Measurements from ENCODE around the gene ATP1B2.
"Not testable (repeated sequence)": the region's sequence is repeated elsewhere in the genome, so short reads cannot be mapped to it uniquely, and the experiment has no call there.

Gene ATP1B2, protein sequence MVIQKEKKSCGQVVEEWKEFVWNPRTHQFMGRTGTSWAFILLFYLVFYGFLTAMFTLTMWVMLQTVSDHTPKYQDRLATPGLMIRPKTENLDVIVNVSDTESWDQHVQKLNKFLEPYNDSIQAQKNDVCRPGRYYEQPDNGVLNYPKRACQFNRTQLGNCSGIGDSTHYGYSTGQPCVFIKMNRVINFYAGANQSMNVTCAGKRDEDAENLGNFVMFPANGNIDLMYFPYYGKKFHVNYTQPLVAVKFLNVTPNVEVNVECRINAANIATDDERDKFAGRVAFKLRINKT

DNA sequence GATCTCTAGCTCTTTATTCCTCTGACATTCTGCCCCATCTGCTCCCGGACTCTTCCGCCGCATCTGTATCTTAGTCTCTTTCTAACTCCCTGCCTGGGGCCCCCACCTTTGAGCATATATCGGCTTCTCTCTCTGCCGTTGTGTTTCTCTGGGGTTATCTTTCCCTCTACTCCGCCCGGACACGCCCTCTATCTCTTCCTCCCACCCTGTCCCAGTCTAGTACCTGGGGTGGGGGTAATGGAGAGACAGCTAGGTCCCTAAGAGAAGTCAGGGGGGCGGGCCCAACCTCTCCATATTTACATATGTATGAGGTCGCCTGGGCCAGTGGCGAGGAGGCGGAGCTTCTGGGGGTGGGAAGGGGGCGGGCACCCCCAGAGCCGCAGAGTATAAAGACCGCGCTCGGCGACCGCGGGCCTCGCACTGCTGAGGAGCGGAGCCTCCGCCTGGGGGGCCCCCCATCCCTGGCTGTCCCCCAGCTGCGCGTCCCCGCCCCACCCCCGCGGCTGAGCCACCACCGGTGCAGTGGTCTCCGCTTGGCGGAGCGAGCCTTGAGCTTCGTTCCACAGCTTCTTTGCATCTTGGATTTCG lies at the start of gene ATP1B2:
Gene ATP1B2 (plus strand): TSS at position 418 of the 588 bp plus-strand sequence. CDS start 593 bp downstream, outside the sequence.
- DNase-seq (ENCODE audit: low spot score) = peak; percentile 95

DNA sequence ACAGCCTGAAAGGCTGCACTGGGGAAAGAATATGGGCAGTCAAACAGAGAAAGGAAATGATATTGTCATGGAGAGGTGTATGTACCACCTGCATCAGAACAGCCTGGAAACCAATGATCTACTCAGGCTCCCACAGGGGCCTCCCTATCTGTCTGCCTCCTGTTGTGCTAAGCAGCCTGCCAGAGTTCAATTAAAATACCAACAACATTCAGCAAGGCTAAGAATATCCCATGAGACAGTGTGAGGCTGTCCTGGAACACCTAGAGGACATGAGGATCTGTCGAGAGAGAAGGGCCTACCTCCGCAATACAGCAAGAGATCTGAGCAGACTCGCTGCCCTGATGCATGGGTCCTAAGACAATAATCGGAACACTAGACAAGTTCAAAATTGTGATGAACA lies 44.4 kb upstream of the ATP1B2 start:
- DNase-seq (ENCODE audit: low spot score) = no peak

DNA sequence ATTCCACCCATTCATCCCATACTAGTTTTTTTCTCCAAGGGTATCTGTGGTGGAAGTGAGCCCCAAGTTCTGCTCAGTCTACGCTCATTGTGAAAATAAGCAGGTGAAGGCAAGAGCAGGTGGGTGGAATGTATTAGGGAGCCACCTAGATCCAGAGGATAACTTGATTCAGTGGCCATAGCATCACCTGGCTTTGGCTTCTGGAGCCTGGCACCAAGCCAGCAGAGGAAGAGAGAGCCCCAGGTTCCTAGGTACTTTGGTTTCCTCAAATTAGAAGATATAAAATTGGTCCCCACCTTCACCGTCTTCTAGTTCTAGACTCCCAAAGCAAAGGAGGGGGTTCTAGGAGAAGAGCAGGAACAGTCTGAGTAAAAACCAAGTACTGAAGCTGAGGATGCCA lies 40.1 kb upstream of the ATP1B2 start:
- no peak for DNase-seq (ENCODE audit: low spot score)

DNA sequence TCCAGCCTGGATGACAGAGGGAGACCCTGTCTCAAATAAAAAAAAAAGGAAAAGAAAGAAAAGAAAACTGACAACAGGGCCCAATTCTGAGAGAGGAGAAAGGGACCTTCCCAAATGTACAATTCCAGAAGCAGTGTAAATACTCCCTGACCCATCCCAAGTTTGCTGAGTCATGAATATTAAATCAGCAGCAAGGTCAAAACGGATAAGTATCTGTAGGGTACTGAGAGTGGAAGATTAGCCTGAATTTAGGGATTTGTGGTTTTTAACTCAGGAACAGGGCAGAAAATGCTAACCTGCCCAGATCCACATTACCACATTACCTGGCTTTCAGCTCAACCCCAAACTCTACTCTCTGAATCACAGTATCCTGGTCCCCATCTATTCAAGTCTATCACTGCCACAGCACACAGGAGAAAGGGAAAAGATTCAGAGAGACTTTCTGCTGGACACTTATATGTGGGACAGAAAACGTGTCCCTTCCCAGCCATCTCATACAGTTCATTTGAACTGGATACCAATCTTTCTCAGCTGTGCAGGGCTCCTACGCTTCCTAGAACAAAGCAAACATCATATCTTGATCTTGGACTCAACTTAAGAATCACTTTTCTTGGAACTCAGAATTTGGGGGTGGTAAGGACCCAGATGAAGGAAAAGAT lies 39.0 kb upstream of the ATP1B2 start:
- DNase-seq (ENCODE audit: low spot score) = no peak

DNA sequence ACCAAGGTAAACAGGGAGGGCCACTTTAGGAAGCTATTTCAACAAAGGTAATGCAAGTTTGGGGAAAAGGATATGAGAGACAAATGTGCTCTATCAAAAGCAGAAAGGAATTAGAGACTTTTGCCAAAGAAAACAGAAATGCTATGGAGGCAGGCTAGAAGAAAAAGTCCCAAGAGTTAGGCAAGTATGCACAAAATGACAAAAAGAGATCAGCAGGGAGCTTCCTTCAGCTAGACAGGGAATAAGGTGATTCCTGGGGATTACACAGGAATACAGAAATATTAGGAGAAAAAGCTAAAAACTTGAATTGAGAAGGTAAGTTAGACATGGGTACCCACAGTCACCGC lies 38.5 kb upstream of the ATP1B2 start:
- DNase-seq (ENCODE audit: low spot score) = no peak

DNA sequence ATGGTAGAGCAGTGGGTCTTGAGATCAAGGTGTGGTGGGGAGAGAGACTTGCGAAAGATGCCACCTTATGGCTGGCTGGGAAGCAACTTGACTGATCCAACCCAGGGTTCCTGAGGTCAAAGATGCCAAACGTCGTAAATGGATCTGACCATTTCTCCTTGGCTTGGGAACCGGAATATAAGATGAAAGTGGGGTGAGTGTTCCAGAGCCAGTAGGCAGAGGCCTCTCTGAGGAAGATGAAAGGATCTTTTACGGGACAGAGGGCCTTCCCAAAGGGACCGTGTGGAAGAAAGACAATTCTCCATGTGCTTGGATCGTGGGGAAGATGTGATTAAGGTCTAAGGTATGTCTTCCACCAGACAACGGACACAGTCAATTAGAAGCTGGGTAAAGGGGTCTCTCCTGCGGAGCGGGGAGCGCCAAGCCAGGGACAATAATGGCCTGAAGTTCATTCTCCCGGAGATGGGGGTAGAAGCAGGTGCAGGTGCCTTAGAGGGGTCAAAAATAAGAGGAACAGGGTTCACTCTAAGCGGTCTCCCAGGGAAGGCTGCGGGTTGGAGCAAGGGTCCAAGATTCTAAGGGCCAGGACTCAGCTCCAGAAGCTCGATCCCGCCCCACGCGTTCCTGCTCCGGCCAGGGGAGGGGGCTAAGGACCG lies 36.8 kb upstream of the ATP1B2 start:
- no peak for DNase-seq (ENCODE audit: low spot score)

DNA sequence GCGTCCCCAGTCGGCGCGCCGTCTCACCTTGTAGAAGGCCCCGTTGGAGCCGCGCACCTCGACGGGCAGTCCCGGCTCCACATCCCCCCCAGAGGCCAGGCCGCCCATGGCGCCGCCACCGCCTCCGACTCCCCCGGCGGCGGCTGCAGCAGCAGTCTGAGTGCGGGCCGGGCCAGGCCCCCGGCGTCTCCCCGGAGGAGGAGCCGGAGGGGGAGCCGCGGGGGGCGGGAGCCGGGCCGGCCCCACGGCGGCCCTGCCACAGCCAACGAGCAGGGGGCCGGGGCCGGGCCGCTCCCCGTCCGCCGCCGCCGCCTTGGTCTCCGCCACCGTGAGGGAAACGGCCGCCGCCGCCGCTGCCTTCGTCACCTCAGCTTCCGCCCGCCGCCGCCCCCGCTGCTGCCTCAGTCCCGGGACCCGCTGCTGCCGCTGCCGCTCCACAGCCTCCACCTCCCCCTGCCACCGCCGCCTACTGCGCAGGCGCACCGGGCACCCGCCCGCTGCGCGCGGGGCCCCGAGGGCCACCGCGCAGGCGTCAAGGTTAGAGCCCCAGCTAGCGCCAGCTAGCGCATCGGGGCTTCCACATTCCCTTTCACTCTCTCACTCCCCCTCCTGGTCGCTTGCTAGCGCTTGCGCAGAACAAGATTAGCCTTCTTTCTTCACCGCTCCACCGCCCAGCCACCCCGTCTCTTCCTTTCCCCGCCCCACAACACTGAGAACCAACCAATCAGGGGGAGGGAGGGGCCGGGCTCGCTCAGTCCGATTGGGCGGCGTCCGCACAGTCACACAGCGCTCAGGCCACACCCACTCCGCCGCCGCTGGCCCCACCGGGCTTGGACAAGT lies 36.1 kb upstream of the ATP1B2 start, which contains the start of gene FXR2:
Gene FXR2 (minus strand): TSS at position 473 of the 840 bp plus-strand sequence. CDS start 365 bp downstream, at position 108.
- peak; percentile 99 for DNase-seq (ENCODE audit: low spot score)

DNA sequence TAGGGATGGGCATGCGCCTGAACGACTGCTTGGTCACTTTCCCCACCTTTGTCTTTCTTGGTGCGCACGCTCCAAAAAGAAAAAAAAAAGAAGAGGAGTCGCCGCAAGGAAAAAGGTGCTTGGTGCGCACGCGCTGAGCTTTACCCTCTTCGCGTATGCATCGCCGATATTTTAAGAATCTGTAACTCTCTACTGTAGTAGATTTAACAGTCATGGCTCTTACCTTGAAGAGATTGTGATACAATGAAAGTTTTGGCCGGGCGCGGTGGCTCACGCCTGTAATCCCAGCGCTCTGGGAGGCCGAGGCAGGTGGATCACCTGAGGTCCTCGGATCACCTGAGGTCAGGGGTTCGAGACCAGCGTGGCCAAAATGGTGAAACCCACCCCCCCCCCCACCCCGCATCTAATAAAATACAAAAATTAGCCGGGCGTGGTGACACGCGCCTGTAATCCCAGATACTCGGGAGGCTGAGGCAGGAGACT lies 35.4 kb upstream of the ATP1B2 start:
- DNase-seq (ENCODE audit: low spot score) = no peak

DNA sequence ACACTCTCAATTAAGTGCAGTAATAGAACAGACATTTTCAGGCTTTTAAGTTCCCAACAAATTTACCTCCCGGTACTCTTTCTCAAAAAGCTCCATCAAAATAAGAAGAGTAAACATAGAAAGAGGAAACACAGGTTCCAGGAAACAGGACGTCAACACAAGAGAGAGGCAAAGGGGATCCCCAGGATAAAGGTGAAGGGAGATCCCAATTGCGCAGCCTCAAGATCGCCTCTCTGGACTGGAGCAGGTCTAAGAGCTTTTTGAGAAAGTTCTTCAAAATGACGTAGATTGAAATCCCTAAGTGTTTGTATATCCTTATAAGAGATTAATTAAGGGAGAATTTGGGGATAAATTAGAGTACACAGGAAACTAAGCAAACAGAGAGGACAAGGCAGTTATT lies 32.1 kb upstream of the ATP1B2 start:
- DNase-seq (ENCODE audit: low spot score) = no peak

DNA sequence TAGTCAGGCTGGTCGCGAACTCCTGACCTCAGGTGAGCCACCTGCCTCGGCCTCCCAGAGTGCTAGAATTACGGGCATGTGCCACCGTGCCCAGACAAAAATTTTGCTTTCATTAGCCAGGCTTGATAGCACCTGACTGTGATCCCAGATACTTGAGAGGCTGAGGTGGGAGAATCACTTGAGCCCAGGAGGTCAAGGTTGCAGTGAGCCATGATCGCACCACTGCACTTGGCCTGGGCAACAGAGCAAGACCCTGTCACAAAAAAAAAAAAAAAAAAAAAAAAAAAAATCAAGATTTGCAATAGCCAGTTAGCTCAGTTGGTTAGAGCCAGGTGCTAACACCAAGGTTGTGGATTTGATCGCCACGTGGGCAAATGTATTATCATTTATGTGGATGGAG lies 29.9 kb upstream of the ATP1B2 start:
- no peak for DNase-seq (ENCODE audit: low spot score)

DNA sequence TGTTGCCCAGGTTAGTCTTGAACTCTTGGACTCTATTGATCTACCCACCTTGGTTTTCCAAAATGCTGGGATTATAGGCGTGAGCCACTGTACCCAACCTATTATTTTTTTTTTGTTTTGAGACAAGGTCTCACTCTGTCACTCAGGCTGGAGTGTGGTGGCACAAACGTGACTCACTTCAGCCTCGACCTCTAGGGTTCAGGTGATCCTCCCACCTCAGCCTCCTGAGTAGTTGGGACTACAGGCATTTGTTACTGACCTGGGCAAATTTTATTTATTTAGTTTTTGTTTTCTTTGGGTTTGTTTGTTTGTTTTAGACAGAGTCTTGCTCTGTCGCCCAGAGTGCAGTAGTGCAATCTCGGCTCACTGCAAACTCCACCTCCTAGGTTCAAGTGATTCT lies 27.1 kb upstream of the ATP1B2 start:
- DNase-seq (ENCODE audit: low spot score) = no peak

DNA sequence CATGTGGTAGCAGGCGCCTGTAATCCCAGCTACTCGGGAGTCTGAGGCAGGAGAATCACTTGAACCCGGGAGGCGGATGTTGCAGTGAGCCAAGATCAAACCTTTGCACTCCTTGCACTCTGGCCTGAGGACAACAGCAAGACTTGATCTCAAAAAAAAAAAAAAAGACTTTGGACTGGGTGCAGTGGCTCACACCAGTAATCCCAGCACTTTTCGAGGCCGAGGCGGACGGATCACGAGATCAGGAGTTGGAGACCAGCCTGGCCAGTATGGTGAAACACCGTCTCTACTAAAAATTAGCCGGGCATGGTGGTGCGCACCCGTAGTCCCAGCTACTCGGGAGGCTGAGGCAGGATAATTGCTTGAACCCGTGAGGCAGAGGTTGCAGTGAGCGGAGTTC lies 25.0 kb upstream of the ATP1B2 start:
- DNase-seq (ENCODE audit: low spot score) = not testable (repeated sequence)

DNA sequence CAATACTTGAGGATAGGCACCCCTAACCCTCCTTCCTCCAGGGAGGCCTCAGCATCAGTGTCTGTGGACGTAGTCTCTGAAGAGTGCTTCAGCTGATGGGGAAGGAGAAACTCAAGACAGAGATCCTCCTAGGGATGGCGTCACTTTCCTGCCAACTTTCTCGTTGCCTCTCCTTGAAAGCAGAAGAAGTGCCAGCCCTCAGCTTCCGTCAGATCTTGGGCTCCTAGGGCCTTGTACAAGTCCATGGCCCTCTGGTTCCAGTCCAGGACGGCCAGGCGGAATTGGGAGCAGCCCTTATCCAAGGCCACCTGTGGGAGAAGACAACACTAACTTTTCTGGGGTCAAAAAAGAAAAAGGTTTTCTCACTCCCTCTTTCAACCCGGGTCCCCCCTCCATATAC lies 24.4 kb upstream of the ATP1B2 start:
- no peak for DNase-seq (ENCODE audit: low spot score)

DNA sequence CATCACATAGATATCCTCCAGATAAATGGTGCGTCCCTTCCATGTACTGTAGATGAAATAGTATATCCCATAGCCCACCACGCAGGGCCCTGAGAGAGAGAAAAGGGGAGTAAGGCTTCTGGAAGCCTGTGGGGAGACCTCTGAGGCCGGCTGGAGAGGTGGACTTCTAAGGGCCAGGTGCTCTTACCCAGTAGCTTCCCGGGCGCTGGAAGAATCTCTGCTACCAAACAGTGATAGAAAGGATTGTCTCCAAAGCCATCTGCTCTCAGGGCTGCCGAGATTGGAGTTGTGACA lies 23.8 kb upstream of the ATP1B2 start:
- DNase-seq (ENCODE audit: low spot score) = no peak

DNA sequence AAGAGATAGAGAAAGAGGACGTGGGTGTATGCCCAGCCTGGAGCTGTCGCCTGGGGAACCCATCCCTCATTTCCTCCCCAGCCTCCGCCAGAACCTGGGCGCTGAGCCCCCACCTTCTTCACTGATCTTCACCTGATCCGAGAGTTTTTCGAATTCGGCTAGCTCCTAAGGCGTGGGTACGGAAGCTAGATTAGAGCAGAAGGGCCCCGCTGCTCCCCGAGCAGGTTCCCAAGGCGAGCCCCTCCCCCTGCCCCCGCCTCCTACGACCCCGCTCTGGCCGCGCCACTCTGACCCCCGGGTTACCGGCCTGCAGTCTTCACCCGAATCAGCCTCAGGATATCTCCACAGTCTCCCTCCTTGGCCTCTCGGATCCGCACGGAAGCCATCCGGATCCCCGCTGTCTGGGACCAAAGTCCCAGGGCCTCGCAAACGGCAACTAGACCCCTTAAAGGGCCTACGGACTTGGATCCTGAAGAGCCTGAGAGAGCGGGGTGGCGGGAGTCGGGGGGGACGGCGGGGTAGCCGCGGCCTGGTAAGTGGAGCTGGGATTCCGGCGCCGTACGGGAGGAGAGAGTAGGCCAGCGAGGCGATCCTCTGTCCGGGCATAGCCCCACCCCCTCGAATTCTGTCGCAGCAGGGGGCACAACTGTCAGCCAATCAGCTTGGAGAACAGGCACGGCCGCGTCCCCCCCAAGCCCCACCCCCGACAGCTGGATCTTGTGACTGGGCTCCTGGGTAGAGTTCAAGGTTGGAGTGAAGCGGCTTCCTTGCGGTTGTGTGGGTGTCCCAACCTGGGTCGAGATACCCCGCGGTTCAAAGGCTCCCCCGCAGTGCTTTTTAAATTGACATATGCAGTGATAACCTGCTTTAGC lies 23.2 kb upstream of the ATP1B2 start, which contains the start of gene SAT2:
Gene SAT2 (minus strand): TSS at position 572 of the 872 bp plus-strand sequence. CDS start 186 bp downstream, at position 386.
- DNase-seq (ENCODE audit: low spot score) = peak; percentile 98

DNA sequence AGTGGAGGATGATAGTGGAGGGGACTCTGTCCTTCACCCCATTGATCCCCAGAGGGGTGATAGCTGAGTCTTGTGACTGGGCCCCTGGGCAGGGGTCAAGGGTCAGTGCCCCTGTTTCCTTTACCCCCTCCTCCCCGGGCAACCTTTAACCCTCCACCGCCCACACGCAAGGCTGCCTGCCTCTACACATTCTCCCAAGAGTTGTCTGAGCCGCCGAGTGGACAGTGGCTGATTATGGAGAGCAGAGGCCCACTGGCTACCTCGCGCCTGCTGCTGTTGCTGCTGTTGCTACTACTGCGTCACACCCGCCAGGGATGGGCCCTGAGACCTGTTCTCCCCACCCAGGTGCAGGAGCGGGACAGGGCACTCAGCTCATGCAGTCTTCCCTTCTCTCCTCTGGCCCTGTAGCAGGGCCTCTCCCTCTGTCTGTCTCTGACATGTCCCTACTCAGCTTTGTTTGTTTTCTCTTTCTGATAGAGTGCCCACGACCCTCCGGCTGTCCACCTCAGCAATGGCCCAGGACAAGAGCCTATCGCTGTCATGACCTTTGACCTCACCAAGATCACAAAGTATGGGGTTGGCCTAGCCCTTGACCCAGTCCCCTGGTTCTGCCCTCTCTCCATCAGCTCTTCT lies 20.7 kb upstream of the ATP1B2 start, which contains the start of gene SHBG:
Gene SHBG (plus strand): TSS at position 197 of the 633 bp plus-strand sequence. CDS start 38 bp downstream, at position 235.
- no peak for DNase-seq (ENCODE audit: low spot score)

DNA sequence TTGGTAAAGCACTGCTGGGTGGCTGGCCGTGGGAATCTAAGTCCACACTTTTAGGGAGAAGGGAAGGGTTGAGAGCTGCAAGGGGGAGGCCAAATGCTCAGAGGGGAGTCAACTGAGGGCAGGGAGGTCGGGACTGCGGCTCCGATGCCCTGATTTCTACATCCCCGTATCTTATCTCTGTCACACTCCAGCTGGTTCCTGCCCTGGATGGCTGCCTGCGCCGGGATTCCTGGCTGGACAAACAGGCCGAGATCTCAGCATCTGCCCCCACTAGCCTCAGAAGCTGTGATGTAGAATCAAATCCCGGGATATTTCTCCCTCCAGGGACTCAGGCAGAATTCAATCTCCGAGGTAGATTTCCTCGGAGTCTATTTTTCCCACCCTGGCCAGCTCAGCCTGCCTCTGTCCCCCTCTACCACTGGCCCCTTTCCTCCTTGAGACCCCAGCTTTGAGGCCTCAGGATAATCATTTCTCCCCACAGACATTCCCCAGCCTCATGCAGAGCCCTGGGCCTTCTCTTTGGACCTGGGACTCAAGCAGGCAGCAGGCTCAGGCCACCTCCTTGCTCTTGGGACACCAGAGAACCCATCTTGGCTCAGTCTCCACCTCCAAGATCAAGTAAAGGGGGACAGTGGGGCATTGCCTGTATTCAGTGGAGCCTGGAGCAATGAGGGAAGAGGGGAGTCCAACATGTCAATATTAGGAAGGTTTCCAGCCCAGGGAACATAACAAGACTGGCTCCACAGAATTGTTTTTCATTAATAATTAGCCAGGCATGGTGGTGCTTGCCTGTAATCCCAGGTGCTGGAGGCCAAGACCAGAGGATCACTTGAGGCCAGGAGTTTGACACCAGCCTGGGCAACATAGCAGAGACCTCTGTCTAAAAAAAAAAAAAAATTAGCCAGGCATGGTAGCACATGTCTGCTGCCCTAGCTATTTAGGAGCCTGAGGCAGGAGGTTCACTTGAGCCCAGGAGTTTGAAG lies 19.0 kb upstream of the ATP1B2 start:
- DNase-seq (ENCODE audit: low spot score) = no peak

DNA sequence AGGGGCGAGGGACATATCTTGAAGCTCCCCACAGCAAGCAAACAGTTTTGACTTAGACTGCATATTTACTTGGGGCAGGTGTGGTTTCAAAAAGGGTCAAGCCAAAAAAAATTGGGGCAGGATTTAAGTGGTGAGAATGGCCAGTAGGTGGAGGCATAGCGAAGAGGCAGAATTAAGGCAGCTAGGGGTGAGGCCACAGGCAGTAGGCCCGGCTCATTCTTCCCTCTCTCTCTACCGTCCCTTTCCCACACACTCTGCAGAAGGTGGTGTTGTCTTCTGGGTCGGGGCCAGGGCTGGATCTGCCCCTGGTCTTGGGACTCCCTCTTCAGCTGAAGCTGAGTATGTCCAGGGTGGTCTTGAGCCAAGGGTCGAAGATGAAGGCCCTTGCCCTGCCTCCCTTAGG lies 18.2 kb upstream of the ATP1B2 start:
- peak; percentile 83 for DNase-seq (ENCODE audit: low spot score)

DNA sequence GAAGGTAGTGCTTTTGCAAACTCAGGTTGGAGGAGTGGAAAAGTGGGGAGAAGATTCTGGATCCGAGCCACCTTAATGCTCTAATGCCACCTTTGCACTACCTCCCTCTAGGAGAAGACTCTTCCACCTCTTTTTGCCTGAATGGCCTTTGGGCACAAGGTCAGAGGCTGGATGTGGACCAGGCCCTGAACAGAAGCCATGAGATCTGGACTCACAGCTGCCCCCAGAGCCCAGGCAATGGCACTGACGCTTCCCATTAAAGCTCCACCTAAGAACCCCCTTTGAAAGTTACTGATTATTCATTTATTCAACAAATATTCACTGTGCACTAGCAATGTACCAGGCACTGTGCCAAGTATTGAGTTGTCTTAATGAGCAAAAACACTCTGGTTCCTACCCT lies 17.6 kb upstream of the ATP1B2 start:
- no peak for DNase-seq (ENCODE audit: low spot score)

Data from iPS-NIHi11 (cell line).